GM18517 (cell line): ENCODE measurements around the gene BHMT2.

Experiments used
- ATAC-seq: cut with Tn5 transposase; IDR thresholded peaks from one replicate; pipeline ENCODE4 v1.9.1; 2021; ENCODE audit warnings: mild to moderate bottlenecking, moderate library complexity; ENCODE audit not compliant: unreplicated experiment

Gene BHMT2

GRCh38 chr5:79059674-79060073 is 9.9 kb upstream of the BHMT2 start:
- no peak for ATAC-seq

GRCh38 chr5:79062436-79062835 is 7.1 kb upstream of the BHMT2 start:
- no peak for ATAC-seq

GRCh38 chr5:79070350-79070667 is 742 bp downstream of the BHMT2 start:
- no peak for ATAC-seq

- no peak for ATAC-seq
These were observed 5.1 kb downstream of the BHMT2 start for GRCh38 chr5:79074641-79075040.

GRCh38 chr5:79075646-79076426 is 6.3 kb downstream of the BHMT2 start:
- ATAC-seq = no peak

- ATAC-seq = no peak
These were observed 7.3 kb downstream of the BHMT2 start for GRCh38 chr5:79076819-79077218.

- ATAC-seq = no peak
These were observed 8.3 kb downstream of the BHMT2 start for GRCh38 chr5:79077680-79078365.

GRCh38 chr5:79080804-79081203 is 11.2 kb downstream of the BHMT2 start:
- ATAC-seq = no peak

- no peak for ATAC-seq
These were observed 12.2 kb downstream of the BHMT2 start for GRCh38 chr5:79081779-79082178.

GRCh38 chr5:79086116-79086515 is 16.5 kb downstream of the BHMT2 start:
- no peak for ATAC-seq

- ATAC-seq = no peak
These were observed 18.9 kb downstream of the BHMT2 start for GRCh38 chr5:79088507-79088906.

- no peak for ATAC-seq
These were observed 21.5 kb downstream of the BHMT2 start for GRCh38 chr5:79091064-79091463.

- ATAC-seq = no peak
These were observed 24.2 kb downstream of the BHMT2 start for GRCh38 chr5:79093762-79094161.

- no peak for ATAC-seq
These were observed 36.3 kb downstream of the BHMT2 start for GRCh38 chr5:79105868-79106267.

GRCh38 chr5:79107020-79107796 is 37.6 kb downstream of the BHMT2 start:
- no peak for ATAC-seq

- ATAC-seq = no peak
These were observed 38.5 kb downstream of the BHMT2 start for GRCh38 chr5:79108086-79108485.

GRCh38 chr5:79108792-79109191 is 39.2 kb downstream of the BHMT2 start:
- ATAC-seq = no peak

GRCh38 chr5:79109527-79110492 is 40.2 kb downstream of the BHMT2 start:
- ATAC-seq = no peak

GRCh38 chr5:79111387-79111959 is 41.9 kb downstream of the BHMT2 start, which contains the start of gene BHMT:
Gene BHMT (plus strand): TSS chr5:79111809. CDS start chr5:79111886, 77 bp downstream.
- ATAC-seq = no peak
